ENCODE results near the gene NR1D2.

The NR1D2 gene

DNA sequence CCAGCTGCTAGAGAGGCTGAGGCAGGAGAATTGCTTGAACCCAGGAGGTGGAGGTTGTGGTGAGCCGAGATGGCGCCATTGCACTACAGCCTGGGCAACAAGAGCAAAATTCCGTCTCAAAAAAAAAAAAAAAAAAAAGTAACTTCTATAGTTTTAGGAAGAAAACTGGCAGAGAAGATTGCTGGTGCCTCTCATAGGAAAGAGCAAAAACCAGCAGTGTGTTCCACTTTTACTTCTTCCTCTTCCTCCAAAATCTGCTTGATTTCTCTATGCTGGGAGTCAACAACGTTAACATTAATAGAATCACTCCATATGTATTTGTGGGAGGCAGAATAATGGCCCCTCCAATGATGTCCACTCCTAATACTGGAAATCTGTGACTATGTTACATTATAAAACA lies 12.5 kb upstream of the NR1D2 start:
- ATAC-seq = no peak

DNA sequence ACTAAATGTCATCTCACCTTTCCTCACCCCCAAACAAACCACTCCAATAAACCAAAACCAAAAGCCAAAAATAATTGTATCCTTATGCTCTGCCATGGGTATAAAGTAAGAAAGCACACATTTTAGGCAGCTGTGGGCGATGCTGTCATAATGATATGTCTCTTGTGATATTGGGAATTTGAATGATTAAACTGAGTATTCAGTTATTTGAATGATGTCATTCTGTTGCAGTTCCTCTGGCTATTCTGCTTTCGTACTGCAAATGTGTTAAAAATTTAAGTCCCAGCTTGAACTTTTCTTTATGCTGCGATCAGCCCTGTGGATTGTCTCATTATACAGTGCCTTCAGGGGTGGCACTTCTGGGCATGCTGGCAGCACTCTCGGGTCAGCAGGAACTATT lies 10.8 kb upstream of the NR1D2 start:
- no peak for ATAC-seq

DNA sequence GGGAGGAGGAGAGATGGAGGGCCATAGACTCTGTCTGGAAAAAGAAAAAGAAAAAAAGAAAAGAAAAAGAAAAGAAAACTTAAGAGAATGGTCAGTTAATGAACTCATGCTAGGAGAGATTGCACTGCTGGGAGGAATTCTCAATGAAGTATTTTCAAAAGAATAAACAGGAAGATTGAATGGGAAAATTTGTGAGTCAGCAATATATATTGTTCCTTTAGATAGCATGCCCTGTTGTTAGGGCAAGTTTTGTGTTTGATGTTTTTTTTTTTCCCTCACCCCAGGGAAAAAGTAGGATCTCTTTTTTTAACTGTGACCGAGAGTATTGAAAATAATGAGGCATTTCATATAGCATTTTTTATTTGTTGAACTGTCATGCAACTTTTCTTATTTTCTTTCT lies 7.8 kb upstream of the NR1D2 start:
- ATAC-seq = no peak

DNA sequence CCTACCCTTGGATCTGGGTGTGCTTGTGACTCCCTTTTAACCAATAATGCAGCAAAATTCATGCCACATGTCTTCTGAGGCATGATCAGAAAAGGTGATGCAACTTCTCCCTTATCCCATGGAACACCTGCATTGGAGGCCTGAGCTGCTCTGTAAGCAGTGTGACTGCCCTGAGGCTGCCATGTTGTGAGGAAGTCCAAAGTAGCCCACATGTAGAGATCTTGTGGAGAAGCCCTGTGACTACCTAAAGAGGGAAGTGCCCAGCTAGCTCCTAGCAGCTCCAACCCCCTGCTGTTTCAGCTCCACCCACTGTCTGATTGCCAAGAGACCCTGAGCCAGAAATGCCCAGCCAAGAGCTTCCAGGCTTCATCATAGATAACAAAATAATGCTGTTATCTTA lies 6.4 kb upstream of the NR1D2 start:
- ATAC-seq = no peak

DNA sequence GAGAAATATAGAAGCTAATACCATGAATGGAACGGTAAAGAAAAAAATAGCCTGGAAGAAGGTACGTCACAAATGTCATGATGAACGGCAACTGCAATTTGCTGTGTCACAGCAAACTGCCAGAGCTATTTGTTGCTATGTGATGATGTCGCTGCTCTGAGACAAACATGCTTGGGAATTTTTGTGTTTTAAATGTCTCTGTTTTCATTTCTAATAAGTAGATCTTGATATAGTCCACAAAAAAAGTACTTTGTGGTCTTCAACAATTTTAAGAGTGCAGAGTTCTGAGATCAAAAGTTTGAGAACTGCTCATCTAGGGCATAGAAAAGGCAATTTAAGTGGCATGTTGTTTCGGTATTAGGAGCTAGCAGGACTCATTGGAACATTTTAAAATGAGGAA lies 4.3 kb upstream of the NR1D2 start:
- ATAC-seq = no peak

DNA sequence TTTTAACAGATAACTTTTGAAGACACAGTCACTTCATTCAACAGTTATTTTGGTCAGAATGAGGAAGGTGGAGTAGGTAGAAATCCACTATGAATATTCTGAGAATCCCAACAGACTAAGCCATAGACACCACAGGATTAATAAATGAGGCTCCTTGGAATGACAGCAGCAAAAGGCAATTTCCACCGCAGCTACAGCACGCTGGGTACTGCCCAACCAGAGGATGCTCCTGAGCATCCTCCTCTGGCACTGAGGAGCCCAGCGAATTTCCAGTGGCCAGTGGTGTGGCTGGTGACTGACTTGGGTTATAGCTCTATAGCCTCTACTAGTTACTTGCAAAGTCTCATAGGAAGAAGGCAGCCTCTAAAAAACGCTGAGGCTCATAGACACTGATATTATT lies 3.6 kb upstream of the NR1D2 start:
- ATAC-seq = no peak

DNA sequence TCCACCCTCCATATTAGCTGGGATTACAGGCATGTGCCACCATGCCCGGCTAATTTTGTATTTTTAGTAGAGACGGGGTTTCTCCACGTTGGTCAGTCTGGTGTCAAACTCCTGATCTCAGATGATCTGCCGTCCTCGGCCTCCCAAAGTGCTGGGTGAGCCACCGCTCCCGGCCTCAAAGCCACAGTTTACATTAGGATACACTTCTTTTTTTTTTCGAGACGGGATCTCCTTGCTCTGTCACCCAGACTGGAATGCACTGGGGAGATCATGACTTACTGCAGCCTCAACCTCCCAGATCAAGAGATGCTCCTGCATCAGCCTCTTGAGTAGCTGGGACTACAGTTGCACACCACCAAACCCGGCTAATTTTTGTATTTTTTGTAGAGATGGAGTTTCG lies 2.5 kb upstream of the NR1D2 start:
- ATAC-seq = no peak

DNA sequence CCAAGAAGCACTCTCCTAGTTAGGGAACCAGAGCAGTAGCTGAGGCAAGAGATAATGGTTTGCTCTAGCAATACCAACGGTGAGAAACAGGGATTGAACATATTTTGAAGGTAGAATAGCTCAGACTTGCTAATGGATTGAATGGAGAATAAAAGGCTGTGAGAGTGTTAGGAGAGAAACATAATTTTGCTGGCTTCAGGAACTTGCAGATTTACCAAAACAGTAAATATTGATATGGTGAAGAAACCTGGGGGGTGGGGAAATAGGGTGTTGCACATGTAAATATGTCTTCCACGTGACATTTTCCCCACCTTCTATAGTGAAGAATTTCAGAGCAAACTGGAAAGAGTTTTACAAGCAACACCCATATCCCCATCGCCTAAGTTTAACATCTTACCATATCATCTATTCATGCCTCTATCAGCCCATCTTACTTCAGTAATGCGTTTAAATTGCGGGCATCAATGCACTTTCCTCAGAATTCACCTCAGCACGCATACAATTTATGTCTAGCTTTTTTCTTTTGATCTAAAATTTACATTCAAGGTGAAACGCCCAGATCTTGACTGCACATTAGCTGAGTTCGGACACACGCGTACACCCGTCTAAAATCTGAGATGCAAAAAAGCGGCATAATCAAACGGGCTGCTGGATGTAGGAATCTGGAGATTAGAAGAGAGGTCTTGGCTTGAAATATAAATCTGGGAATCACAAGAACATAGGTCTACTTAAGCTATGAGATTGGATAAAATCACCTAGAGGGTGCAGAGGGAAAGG lies 891 bp upstream of the NR1D2 start:
- no peak for ATAC-seq

DNA sequence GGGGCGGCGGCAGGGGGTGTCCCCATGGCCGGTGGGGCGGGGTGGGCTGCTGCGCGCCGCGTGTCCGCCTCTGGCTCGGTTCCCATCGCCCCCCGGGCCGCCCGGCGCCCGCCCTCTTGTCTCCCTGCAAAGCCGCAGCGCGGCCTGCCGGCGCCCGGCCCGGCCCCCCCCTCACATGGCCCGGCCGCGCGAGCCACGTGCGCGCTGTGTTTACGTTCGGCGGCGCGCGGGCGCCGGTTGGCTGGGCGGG lies 502 bp downstream of the NR1D2 start:
- no peak for ATAC-seq

DNA sequence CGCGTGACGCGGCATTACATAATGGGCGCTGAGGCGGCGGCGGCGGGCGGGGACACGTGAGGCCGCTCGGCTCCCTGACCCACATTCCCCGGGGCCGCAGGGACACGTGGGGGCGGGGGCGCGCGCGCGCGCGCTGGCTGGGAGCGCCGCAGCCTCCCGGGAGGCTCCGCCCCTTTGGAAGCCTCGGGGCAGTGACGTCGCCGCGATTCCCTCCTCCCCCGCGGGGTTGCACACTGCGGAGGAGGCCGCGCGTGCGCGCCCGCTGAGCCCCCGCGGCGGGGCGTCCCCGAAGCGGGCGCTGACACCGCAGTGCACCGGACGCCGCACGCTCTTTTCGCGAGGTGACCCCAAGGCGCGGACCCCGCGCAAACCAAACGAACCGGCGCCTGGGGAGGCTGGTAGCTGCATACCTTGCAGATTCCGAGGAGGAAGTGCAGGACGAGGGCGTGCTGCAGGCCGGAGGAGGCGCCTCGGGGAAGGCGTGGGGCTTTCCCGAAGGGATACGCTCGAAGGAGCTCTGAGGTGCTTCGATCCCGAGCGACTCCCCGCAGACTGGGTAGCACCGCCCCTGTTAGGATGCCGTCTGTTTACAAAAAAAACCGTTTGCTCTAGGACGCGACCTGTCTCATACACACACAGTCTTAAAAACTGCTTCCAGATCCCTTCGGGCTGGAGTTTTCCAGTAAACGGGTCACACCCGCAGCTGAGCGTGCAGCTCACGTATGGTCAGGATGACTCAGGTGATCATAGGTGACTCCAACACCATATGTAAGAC lies 1.0 kb downstream of the NR1D2 start:
- ATAC-seq = peak; percentile 86

DNA sequence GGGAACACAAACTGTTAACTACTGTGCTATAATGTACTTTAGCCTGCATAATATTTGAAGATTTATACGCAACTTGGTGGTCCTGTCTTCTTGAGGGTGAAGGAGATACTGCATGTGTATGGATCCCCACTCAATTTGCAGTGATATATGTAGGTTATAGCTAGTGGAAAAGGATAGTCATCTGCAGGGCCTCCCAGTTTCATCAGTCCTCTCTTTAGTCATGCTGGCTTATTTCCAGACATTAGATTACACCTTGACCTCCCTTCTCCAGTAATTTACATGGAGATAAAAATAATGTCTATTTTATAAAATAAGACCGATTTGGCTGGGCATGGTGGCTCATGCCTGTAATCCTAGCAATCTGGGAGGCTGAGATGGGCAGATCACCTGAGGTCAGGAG lies 3.7 kb downstream of the NR1D2 start:
- ATAC-seq = no peak

DNA sequence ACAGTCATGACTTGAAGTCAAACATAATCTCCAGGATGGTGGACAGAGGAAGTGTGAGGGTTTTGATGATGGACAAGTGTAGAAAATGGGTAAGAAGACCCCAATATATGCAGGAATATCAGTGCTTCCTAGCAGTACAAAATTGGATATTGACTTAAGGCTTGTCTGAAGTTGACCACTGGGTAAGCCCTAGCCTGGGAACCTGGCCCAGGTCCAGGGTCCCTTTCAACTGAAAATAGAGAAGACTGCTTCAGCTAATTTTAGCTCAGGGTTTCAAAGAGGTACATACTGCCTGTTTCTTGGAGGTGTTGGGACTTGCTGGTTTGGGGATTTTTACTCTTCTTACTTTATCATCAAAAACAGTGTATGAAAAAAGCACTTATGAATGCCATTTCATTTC lies 4.7 kb downstream of the NR1D2 start:
- no peak for ATAC-seq

DNA sequence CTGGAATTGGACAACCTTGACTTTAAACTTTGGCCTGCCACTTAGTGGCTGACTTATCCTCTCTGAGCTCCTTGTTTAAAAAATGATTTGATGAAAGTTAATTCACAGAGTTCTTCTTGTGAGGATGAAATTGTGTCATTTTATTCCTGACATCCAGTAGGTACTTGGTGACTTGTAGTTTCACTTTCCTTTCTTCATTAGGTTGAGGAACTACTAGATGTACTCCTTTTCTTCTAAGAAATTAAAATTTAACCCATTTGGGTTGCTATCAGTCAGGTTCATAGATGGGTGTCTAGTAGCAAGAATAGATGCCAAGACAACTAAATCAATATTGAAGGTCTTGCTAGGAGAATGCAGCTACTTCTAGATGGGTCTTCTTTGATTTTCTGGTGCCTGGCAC lies 5.2 kb downstream of the NR1D2 start:
- ATAC-seq = no peak

DNA sequence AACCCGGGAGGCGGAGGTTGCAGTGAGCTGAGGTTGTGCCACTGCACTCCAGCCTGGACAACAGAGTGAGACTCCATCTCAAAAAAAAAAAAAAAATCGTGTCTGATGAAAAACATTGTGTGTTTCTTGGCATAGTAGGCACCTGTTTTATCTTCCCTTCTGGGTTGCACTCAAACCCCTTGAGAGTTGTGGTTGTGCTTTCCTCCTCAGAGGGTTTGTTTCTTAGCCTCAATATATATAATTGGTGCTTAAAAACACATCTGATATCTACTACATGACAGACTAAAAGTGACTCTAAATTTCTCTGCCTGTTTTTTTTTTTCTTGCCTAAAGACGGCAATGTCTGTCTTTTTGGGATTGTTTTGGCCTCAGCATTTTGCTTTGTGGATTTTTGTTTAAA lies 7.6 kb downstream of the NR1D2 start:
- ATAC-seq = no peak

DNA sequence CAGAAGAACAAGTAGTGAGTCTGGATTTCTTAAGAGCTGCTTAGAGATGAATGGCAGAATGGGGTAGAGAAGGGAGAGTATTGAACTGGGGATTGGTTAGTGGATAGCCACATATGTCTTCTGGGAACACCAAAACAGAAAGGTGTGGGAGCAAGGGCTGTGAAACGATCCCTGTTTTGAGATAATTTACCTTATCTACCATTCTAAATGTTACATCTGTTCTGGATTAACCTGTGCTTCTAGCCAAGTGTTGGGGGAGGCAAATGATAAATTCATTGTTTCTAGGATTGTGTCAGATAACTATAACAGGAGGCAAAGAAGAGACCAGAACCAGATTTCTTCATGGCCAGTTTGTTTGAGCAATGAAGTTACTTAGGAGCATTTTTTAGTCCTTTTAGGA lies 8.4 kb downstream of the NR1D2 start:
- no peak for ATAC-seq

DNA sequence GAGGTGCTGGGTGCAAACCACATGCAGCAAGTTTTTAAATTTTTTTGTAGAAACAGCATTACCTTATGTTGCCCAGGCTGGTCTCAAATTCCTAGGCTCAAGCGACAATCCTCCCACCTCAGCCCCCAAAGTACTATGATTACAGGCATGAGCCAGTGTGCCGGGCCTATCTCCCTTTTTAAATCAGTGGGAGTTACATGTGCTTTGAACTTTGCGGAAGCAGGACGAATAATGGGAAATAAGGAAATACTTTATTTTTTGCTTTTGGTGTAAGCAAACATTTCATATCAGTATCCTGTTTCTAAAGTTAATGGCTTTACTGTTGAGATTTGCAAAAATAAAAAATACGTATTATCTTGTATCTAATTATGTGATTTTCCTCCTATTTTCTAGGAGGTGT lies 9.1 kb downstream of the NR1D2 start:
- ATAC-seq = no peak

DNA sequence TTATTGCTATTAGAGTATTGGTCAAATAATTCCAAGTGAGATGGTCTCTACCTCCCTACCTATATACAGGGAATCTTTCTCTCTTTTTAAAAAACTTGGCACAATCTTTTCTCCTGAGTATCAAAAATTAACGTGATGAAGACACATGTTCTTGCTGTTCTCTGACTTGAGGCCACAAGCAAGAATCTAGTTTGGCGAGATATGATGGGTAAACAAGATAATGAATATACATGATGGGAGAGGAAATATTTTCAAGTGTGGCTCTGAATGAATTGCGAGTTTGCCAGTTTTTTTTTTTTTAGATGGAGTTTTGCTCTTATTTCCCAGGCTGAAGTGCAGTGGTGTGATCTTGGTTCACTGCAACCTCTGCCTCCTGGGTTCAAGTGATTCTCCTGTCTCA lies 11.6 kb downstream of the NR1D2 start:
- ATAC-seq = no peak

DNA sequence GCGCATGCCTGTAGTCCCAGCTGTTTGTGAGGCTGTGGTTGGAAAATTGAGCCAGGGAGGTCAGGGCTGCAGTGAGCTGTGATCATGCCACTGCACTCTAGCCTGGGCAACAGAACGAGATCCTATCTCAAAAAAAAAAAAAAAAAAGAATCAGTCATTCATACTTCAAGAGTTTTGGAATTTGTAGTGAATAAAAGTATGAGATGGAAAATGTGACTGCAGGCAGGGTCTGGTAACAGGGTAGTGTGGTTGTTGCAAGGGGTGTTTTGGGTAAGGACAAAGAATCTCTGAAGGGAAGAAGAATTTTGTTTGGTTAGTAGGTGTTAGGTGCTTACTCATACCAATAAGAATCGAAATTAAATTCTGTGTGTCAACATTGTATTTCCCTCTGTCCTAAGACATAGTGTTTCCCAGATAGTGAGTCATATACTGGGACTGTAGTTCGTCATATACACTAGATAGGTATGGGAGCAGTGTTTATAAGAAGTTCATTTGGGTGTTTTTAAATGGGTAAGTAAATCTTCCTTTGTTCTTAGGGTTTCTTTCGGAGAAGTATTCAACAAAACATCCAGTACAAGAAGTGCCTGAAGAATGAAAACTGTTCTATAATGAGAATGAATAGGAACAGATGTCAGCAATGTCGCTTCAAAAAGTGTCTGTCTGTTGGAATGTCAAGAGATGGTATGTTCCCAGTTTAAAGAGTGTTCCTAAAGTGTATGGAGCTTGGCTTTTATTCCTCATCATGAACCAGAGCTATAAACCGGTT lies 14.2 kb downstream of the NR1D2 start:
- peak; percentile 65 to 82 for ATAC-seq

DNA sequence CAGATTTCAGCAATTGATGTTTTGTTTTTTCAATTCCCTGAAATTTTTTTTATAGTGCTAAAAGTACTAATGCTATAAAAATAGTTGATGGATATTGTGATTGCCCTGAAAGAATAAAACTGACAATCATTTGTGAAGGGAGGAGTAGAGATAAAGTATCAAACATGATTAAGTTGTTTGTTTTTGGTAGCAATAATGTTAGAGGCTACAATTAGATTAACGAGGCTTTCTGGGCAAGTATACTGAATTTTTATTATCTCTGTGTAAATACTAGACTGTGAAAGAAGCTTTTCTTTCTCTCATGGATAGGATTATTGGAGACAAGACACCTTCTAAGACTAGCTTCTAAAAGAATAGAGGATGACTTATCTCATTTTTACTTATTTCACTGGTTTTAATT lies 15.6 kb downstream of the NR1D2 start:
- ATAC-seq = no peak

DNA sequence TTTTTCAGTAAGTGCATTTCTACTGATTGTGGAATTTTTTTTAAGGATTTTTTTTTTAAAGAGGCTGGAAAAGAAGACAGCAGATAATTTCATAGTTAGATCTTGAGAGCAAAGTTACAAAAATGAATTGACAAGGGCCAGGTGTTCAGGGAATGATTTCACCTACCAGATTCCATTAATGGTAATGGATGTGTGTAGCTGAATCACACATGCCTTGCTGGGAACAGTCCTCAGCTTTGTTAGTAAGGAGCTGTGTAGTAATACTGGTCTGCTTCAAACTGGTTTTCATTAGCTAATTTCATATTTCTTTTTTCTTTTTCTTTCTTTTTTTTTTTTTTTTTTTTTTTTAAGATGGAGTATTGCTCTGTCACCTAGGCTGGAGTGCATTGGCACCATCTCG lies 16.0 kb downstream of the NR1D2 start:
- ATAC-seq = no peak

DNA sequence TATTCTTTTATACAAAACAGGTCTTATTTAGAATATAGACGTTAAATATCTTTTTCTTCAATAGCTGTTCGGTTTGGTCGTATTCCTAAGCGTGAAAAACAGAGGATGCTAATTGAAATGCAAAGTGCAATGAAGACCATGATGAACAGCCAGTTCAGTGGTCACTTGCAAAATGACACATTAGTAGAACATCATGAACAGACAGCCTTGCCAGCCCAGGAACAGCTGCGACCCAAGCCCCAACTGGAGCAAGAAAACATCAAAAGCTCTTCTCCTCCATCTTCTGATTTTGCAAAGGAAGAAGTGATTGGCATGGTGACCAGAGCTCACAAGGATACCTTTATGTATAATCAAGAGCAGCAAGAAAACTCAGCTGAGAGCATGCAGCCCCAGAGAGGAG lies 16.8 kb downstream of the NR1D2 start:
- ATAC-seq = no peak

DNA sequence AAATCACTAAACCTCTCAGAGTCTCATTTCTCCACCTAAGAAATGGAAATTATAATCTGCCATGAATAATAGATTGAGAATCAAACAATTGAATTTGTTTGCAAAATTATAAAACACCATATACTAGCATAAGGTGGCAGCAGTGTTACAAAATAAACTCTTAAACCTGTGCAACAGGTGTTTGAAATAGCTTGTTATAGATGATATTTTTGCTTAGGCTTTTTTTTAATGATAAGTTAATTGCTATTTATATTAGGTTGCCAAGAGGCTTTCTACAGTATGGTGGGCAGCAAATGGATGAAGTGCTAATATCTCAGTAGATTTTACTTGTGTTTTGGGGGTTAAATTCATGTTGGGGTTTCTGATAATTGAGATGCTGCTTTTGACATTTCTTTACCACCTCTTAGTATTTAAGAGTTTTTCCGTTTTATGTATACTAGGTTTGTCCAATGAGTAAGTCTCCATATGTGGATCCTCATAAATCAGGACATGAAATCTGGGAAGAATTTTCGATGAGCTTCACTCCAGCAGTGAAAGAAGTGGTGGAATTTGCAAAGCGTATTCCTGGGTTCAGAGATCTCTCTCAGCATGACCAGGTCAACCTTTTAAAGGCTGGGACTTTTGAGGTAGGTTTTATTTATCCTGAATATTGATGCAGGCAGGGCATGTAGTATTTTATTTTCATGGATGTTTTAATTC lies 19.6 kb downstream of the NR1D2 start:
- ATAC-seq = no peak

DNA sequence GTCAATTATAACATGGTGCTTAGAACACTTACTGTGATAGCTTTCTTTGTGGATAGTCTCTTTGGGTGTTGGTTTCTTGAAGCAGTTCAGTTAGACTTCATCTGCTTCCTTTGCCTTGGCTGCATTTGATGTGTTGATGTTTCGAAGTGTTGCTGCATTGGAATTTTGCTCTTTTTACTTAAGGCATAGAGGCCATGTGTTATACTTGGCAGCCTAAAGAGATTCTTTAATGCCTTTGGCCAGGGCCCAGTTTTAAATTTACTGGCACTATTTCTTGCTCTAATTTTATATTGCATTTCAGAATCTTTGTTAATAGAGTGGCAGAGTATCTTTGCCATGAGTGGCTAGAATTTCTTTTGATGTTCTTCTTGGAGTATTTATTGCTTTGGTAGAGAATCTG lies 21.2 kb downstream of the NR1D2 start:
- ATAC-seq = no peak
